Activated T-cell treated with anti-CD3 and anti-CD28 coated beads, Interleukin-2, amount 50 U/mL, for 72 hours (primary cell): ENCODE measurements around the gene SPOCK2. TPM values are rescaled to one million over a fixed set of nuclear protein-coding genes. Genes with fewer than 3 reads are reported as not detected.
"Not testable (repeated sequence)": the region's sequence is repeated elsewhere in the genome, so short reads cannot be mapped to it uniquely, and the experiment has no call there.

ENCODE experiments used
- ATAC-seq, 2 donors: fragments of 150-1000 bp; cut with Tn5 transposase; replicated peaks in 1 of 2; 2 replicates each; pipeline ENCODE4 v1.10.0; 2021; ENCODE audit warnings: moderate library complexity in 2 of 2, mild to moderate bottlenecking in 1 of 2
- DNase-seq, 2 donors: peaks; one replicate each; pipeline ENCODE4 v3.0.0; 2021 to 2022; ENCODE audit warnings: mixed read lengths in 1 of 2
- H3K27ac Mint-ChIP-seq: one replicate; pipeline ENCODE4 v1.8.0; 2022; ENCODE audit warnings: mild to moderate bottlenecking, moderate library complexity, mixed read lengths
- H3K27me3 Mint-ChIP-seq: one replicate; pipeline ENCODE4 v1.8.0; 2022; ENCODE audit warnings: low read depth, mixed read lengths
- H3K36me3 Mint-ChIP-seq, 2 donors: one replicate each; pipeline ENCODE4 v1.8.0; 2022; ENCODE audit warnings: mixed read lengths in 2 of 2, mild to moderate bottlenecking in 1 of 2; ENCODE audit not compliant: insufficient read depth in 2 of 2
- H3K4me1 Mint-ChIP-seq: one replicate; pipeline ENCODE4 v1.8.0; 2022; ENCODE audit warnings: low read depth, mixed read lengths
- H3K4me3 Mint-ChIP-seq, 2 donors: one replicate each; pipeline ENCODE4 v1.8.0; 2022; ENCODE audit warnings: mild to moderate bottlenecking in 2 of 2, mixed read lengths in 2 of 2, moderate library complexity in 2 of 2
- H3K9me3 Mint-ChIP-seq, 2 donors: one replicate each; pipeline ENCODE4 v1.8.0; 2022; ENCODE audit warnings: mixed read lengths in 2 of 2
- total RNA-seq, 2 donors: library from RNA; stranded (reverse); gene quantifications; one replicate each; pipeline ENCODE4 v1.2.3, GENCODE V29; 2022

SPOCK2 gene, protein sequence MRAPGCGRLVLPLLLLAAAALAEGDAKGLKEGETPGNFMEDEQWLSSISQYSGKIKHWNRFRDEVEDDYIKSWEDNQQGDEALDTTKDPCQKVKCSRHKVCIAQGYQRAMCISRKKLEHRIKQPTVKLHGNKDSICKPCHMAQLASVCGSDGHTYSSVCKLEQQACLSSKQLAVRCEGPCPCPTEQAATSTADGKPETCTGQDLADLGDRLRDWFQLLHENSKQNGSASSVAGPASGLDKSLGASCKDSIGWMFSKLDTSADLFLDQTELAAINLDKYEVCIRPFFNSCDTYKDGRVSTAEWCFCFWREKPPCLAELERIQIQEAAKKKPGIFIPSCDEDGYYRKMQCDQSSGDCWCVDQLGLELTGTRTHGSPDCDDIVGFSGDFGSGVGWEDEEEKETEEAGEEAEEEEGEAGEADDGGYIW
- total RNA-seq = 100 to 1,000 TPM; 253 to 291 TPM

GRCh38 chr10:72087969-72088888 is at the start of gene SPOCK2:
Gene SPOCK2 (minus strand): TSS chr10:72088551. CDS start chr10:72088328, 223 bp downstream.
- Mint-ChIP-seq H3K4me3 (peak within 1 kb of the TSS; percentile 97 to 99), H3K27ac (peak within 1 kb of the TSS; percentile 96), H3K27me3 (no peaks in the 10 kb centered on the region), H3K4me1 (peaks cover 65% of the 10 kb centered on the region), H3K36me3 (peaks cover 13 to 25% of the 10 kb centered on the region in 2 donors), H3K9me3 (no peaks in the 10 kb centered on the region)
- DNase-seq = peak; percentile 71 to 77
- ATAC-seq = peak; percentile 72

GRCh38 chr10:72137583-72137982 is 49.2 kb upstream of the SPOCK2 start:
- no peak for DNase-seq
- Mint-ChIP-seq H3K36me3 (peaks cover 17 to 18% of the 10 kb centered on the region in 2 donors), H3K4me1 (peaks cover 44% of the 10 kb centered on the region), H3K27me3 (no peaks in the 10 kb centered on the region), H3K9me3 (no peaks in the 10 kb centered on the region), H3K4me3 (no peak overlapping the region), H3K27ac (no peak overlapping the region)
- no peak for ATAC-seq

GRCh38 chr10:72136225-72136624 is 47.9 kb upstream of the SPOCK2 start:
- not testable (repeated sequence) for DNase-seq, H3K4me3 Mint-ChIP-seq, H3K27me3 Mint-ChIP-seq, ATAC-seq, H3K27ac Mint-ChIP-seq, H3K9me3 Mint-ChIP-seq
- peaks cover 17 to 18% of the 10 kb centered on the region in 2 donors for H3K36me3 Mint-ChIP-seq
- H3K4me1 Mint-ChIP-seq = peaks cover 51% of the 10 kb centered on the region

- ATAC-seq (peak in 1 of 2 donors; percentile 18), DNase-seq (no peak)
- Mint-ChIP-seq H3K4me3 (peak overlapping the region; percentile 16 to 65), H3K36me3 (peaks cover 17 to 18% of the 10 kb centered on the region in 2 donors), H3K27ac (peak overlapping the region; percentile 78), H3K27me3 (no peaks in the 10 kb centered on the region), H3K9me3 (no peaks in the 10 kb centered on the region), H3K4me1 (peaks cover 44% of the 10 kb centered on the region)
Observed at GRCh38 chr10:72134785-72135767, 46.7 kb upstream of the SPOCK2 start.

- Mint-ChIP-seq H3K4me3 (no peak overlapping the region), H3K4me1 (peaks cover 41% of the 10 kb centered on the region), H3K27me3 (no peaks in the 10 kb centered on the region), H3K9me3 (no peaks in the 10 kb centered on the region), H3K27ac (peak overlapping the region; percentile 35), H3K36me3 (peaks cover 18% of the 10 kb centered on the region in 2 donors)
- no peak for DNase-seq
- ATAC-seq = peak; percentile 45 to 75
Observed at GRCh38 chr10:72133517-72133916, 45.2 kb upstream of the SPOCK2 start.

DNA sequence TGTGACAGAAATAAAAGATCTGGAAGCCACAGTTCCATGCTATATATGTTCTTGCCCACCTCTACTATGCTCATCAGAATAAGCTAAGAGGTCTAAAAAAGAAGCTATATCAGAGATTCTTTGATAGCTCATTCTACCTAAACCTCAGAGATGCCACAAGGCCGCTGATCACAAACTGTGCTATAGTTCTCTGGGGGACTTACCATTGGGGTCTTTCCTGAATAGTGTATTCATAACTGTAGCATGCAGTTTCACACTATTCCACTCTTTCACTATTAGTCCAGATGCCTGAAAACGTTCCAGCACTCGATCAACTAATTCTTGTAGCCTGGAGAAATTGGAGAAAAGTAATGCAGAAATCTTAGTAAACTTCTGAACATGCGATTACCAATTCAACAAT is 44.5 kb upstream of the SPOCK2 start:
- Mint-ChIP-seq H3K4me1 (peaks cover 41% of the 10 kb centered on the region), H3K27me3 (no peaks in the 10 kb centered on the region), H3K4me3 (peak overlapping the region in 1 of 2 donors; percentile 22), H3K27ac (peak overlapping the region; percentile 35), H3K9me3 (no peaks in the 10 kb centered on the region), H3K36me3 (peaks cover 17 to 18% of the 10 kb centered on the region in 2 donors)
- DNase-seq (no peak), ATAC-seq (peak in 1 of 2 donors; percentile 23)

GRCh38 chr10:72127571-72127970 is 39.2 kb upstream of the SPOCK2 start:
- no peak for DNase-seq
- Mint-ChIP-seq H3K27ac (no peak overlapping the region), H3K36me3 (peaks cover 3 to 5% of the 10 kb centered on the region in 2 donors), H3K4me3 (no peak overlapping the region), H3K9me3 (no peaks in the 10 kb centered on the region), H3K4me1 (peaks cover 32% of the 10 kb centered on the region), H3K27me3 (no peaks in the 10 kb centered on the region)
- no peak for ATAC-seq

DNA sequence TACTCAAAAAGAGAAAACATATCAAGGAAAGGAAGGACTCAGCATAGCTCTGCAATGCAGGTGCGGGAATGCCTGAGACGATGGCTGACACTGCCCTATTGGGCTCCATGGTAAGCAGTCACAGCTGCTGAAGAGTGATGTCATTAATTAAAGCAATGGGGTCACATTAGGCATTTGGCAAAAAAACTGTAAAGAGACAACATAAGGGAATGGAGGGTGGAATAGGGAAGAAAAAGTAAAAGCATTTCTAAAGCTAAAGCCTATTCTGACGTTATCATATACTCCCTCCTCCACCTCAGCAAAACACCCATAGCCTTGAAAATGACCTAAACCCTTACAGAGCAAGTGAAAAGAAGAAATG is 38.5 kb upstream of the SPOCK2 start:
- Mint-ChIP-seq H3K27ac (no peak overlapping the region), H3K4me1 (peaks cover 32% of the 10 kb centered on the region), H3K36me3 (peaks cover 3 to 5% of the 10 kb centered on the region in 2 donors), H3K27me3 (no peaks in the 10 kb centered on the region), H3K4me3 (no peak overlapping the region), H3K9me3 (no peaks in the 10 kb centered on the region)
- DNase-seq = no peak
- ATAC-seq = no peak

- Mint-ChIP-seq H3K27me3 (no peaks in the 10 kb centered on the region), H3K36me3 (peaks cover 3 to 5% of the 10 kb centered on the region in 2 donors), H3K27ac (peak overlapping the region; percentile 75), H3K4me3 (no peak overlapping the region), H3K4me1 (peaks cover 38% of the 10 kb centered on the region), H3K9me3 (no peaks in the 10 kb centered on the region)
- ATAC-seq (no peak), DNase-seq (no peak)
Observed at GRCh38 chr10:72126184-72126871, 38.0 kb upstream of the SPOCK2 start.

DNA sequence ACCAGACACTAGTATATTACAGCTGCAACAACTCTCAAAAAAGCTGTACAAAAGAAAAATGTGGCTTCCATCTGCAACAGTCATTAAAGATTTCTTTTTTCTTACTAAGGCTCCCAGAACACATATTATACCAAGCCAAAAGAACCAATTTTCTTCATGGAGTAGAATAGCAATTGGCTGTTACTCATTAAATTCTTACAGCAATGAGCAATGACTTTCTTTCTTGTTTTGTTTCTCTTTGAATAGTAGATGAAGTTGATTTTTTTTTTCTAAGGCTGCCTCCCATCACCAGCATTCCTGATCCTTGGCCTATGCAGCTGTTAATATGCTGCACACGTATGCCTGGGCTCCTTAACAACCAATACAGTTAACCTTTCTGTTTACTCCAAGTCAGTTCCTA is 36.6 kb upstream of the SPOCK2 start:
- DNase-seq (no peak), ATAC-seq (no peak)
- H3K9me3 Mint-ChIP-seq = no peaks in the 10 kb centered on the region
- peaks cover 39% of the 10 kb centered on the region for H3K4me1 Mint-ChIP-seq
- H3K4me3 Mint-ChIP-seq = no peak overlapping the region
- H3K36me3 Mint-ChIP-seq = peaks cover 5 to 7% of the 10 kb centered on the region in 2 donors
- no peaks in the 10 kb centered on the region for H3K27me3 Mint-ChIP-seq
- peak overlapping the region; percentile 36 for H3K27ac Mint-ChIP-seq

DNA sequence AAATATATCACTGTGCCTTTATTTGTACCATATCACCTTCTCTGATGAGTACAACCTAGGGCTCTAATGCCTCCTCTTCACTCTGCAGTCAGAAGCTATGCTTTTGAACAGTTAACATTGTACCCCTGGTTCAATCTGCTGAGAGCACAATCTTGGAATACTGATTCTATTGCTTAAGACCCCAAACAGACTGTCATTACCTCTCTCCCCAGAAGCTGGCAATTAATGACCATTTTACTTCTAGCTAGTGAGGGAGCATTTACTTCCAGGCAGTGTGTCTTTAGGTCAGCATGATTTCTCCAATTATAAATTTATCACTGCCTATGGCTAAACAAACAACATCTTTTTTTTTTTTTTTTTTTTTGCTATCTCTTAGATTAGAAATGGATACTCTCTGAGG is 36.0 kb upstream of the SPOCK2 start:
- peaks cover 5 to 6% of the 10 kb centered on the region in 2 donors for H3K36me3 Mint-ChIP-seq
- peaks cover 39% of the 10 kb centered on the region for H3K4me1 Mint-ChIP-seq
- no peak for ATAC-seq
- H3K4me3 Mint-ChIP-seq = no peak overlapping the region
- H3K27me3 Mint-ChIP-seq = no peaks in the 10 kb centered on the region
- DNase-seq = no peak
- no peaks in the 10 kb centered on the region for H3K9me3 Mint-ChIP-seq
- H3K27ac Mint-ChIP-seq = peak overlapping the region; percentile 36

DNA sequence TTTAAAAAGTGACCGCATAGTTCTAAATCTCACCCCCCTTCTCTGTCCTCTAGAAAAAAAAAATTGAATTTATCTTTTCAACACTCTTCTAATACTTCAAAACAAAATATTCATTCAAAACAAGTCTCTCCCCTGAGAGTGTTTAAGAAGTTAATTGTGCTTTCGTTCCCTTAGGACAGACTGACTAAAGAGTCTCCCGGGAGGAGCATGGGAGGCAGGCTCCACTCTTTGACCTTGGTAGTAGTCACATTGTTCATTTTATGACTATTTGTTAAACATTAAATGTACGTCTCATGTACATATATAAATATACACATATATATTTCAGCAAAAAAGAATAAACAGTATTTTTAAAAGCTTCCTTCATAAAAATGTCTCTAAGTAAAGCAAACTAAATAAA is 35.3 kb upstream of the SPOCK2 start:
- H3K4me3 Mint-ChIP-seq = no peak overlapping the region
- ATAC-seq (no peak), DNase-seq (no peak)
- peaks cover 39% of the 10 kb centered on the region for H3K4me1 Mint-ChIP-seq
- no peaks in the 10 kb centered on the region for H3K27me3 Mint-ChIP-seq
- peaks cover 5 to 6% of the 10 kb centered on the region in 2 donors for H3K36me3 Mint-ChIP-seq
- H3K9me3 Mint-ChIP-seq = no peaks in the 10 kb centered on the region
- H3K27ac Mint-ChIP-seq = no peak overlapping the region
